ENCODE measurements around the gene SYNPO2. TPM values are rescaled to one million over a fixed set of nuclear protein-coding genes. Genes with fewer than 3 reads are reported as not detected.

SYNPO2 gene
- total and polyA plus RNA-seq, 10 of the 15 experiments (the other 5 are each of a cell fraction or from before 2014, with no cell fraction given): 0.04 to 0.34 (median 0.28) TPM

DNA sequence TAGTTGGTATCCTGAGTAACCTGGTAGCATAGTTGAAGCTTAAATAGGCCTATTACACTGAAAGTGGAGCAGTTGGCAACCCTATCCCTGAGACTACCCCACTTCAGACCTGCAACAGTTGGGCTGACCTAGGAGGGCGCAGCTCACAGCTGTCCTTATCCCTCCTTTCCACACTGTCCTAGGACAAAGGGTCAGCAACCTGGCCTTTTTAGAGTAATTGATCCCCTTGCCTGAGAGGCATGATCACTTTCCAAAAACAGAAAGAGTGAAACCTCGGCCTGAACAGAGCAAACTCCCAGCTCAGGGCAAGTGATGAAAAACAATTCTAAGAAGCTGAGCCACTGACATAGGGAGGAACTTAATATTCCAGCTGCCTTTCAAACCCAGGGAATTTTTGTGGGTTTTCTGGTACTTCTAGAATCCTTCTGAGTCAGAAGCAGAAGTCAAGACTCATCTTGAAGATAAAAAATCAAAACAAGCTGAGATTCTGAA lies 152.1 kb downstream of the SYNPO2 start:
- H3K27ac ChIP-seq (ENCODE audit: control insufficient read depth, insufficient read depth): no peak overlapping the region
- DNase-seq (ENCODE audit: low read depth, low spot score) (no peak), FAIRE-seq (no peak), ATAC-seq (no peak; the same call in 1 of the 3 replicates)
- intact Hi-C loops (cut with micrococcal nuclease; ENCODE audit: unreplicated experiment): loop anchor here (5.0 kb wide), 1 partner anchor 452 kb away; no protein-coding TSS in a partner anchor
- H3K27me3 ChIP-seq (replicated peaks in 1 of 2; ENCODE audit: control insufficient read depth in 2 of 2, insufficient read depth in 2 of 2, low read length in 1 of 2): peaks cover 0 to 2% of the 10 kb centered on the region in 2 experiments; a peak in 1 of 4 replicates
- no peaks in the 10 kb centered on the region for H3K9me3 ChIP-seq (replicated peaks; ENCODE audit: control insufficient read depth, insufficient read depth, low read length)
- WGBS (ENCODE audit: insufficient coverage, insufficient replicate concordance, low lambda C conversion rate, missing lambda C conversion rate): 45% methylated on average over 2 of the region's 2 CpGs
- H3K4me1 ChIP-seq (ENCODE audit: control insufficient read depth, insufficient read depth, low read length): peaks cover 6% of the 10 kb centered on the region; the same call in 1 of the 2 replicates
- no peak overlapping the region for H3K9ac ChIP-seq (ENCODE audit: control insufficient read depth, insufficient read depth, low read length)
- peak overlapping the region; percentile 41 for H2AFZ ChIP-seq (ENCODE audit: control insufficient read depth, low read depth, low read length)
- H3K4me2 ChIP-seq (ENCODE audit: control insufficient read depth, insufficient read depth): no peak overlapping the region; the same call in 1 of the 2 replicates
- in situ Hi-C loops (cut with MboI): loop anchor here (5.0 to 10.0 kb wide), 2 partner anchors 262 to 454 kb away; a partner anchor contains a TSS
- POLR2A ChIA-PET: no interaction called here
- no peaks in the 10 kb centered on the region for H3K36me3 ChIP-seq (ENCODE audit: control insufficient read depth in 2 of 2, insufficient read depth in 2 of 2, low read length in 1 of 2)
- BruUV-seq (replicated peaks): no TSS peak
- CTCF ChIA-PET: interaction anchor here (0.6 to 4.0 kb wide), 23 partner anchors 10 to 587 kb away, joined by 3 to 28 read pairs (median 4); a partner anchor contains a TSS
- RAD21 ChIA-PET (ENCODE audit: unreplicated experiment): interaction anchor here (0.8 to 2.8 kb wide), 8 partner anchors 11 to 588 kb away, joined by 3 to 9 read pairs (median 4); partner anchors contain the start of gene PDE5A
- SMC1A ChIA-PET (ENCODE audit: uncharacterized antibody, unreplicated experiment): interaction anchor here (1.0 to 1.6 kb wide), 7 partner anchors 11 to 453 kb away, joined by 3 to 7 read pairs (median 4); no protein-coding TSS in a partner anchor
- TF ChIP-seq MEF2B (IDR thresholded peaks at IDR 0.05; ENCODE audit: partially characterized antibody, poor library complexity, severe bottlenecking) (no peak), RUNX3 (IDR thresholded peaks at IDR 0.05; ENCODE audit: low read length) (peak; percentile 64), JUNB (IDR thresholded peaks at IDR 0.05) (peak; percentile 48)
- H4K20me1 ChIP-seq (ENCODE audit: control insufficient read depth, insufficient read depth): no peaks in the 10 kb centered on the region
- H3K79me2 ChIP-seq (ENCODE audit: control insufficient read depth, insufficient read depth, low read length): no peaks in the 10 kb centered on the region
- H3K4me3 ChIP-seq: no peak overlapping the region

DNA sequence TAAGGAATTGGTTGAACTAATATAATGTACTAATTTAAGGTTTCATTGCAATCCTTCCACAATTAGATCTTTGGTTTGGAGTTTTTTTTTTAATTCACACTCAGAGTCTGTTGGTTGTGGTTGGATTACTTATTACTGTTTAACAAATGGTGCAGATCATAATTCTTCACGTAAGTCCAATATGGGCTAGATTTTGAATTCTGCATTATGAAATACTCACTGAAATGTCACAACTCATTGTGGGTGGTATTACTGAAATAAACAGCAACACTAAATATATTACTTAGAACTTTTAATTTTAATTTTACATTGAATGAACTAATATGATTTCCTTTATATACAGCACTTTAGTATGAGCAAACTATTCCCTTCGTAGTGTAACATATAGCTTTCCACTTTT lies 152.7 kb downstream of the SYNPO2 start:
- Histone ChIP-seq H3K4me1 (ENCODE audit: control insufficient read depth, insufficient read depth, low read length) (peaks cover 6% of the 10 kb centered on the region; the same call in 1 of the 2 replicates), H3K27ac (ENCODE audit: control insufficient read depth, insufficient read depth) (no peak overlapping the region), H3K4me2 (ENCODE audit: control insufficient read depth, insufficient read depth) (no peak overlapping the region), H3K4me3 (no peak overlapping the region), H4K20me1 (ENCODE audit: control insufficient read depth, insufficient read depth) (no peaks in the 10 kb centered on the region), H3K9ac (ENCODE audit: control insufficient read depth, insufficient read depth, low read length) (no peak overlapping the region), H3K79me2 (ENCODE audit: control insufficient read depth, insufficient read depth, low read length) (no peaks in the 10 kb centered on the region), H3K36me3 (ENCODE audit: control insufficient read depth in 2 of 2, insufficient read depth in 2 of 2, low read length in 1 of 2) (no peaks in the 10 kb centered on the region), H3K27me3 (replicated peaks in 1 of 2; ENCODE audit: control insufficient read depth in 2 of 2, insufficient read depth in 2 of 2, low read length in 1 of 2) (peaks cover 0 to 2% of the 10 kb centered on the region in 2 experiments; a peak in 1 of 4 replicates), H2AFZ (ENCODE audit: control insufficient read depth, low read depth, low read length) (no peak overlapping the region), H3K9me3 (replicated peaks; ENCODE audit: control insufficient read depth, insufficient read depth, low read length) (no peaks in the 10 kb centered on the region)
- intact Hi-C loops (cut with micrococcal nuclease; ENCODE audit: unreplicated experiment): loop anchor here (5.0 kb wide), 1 partner anchor 451 kb away; no protein-coding TSS in a partner anchor
- TF ChIP-seq, protein P1, sequence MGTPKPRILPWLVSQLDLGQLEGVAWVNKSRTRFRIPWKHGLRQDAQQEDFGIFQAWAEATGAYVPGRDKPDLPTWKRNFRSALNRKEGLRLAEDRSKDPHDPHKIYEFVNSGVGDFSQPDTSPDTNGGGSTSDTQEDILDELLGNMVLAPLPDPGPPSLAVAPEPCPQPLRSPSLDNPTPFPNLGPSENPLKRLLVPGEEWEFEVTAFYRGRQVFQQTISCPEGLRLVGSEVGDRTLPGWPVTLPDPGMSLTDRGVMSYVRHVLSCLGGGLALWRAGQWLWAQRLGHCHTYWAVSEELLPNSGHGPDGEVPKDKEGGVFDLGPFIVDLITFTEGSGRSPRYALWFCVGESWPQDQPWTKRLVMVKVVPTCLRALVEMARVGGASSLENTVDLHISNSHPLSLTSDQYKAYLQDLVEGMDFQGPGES (IDR thresholded peaks at IDR 0.05): no peak
- TF ChIP-seq BHLHE40 (IDR thresholded peaks at IDR 0.05; ENCODE audit: borderline replicate concordance in 1 of 2, low read depth in 2 of 2, low read length in 1 of 2) (no peak), NBN (IDR thresholded peaks at IDR 0.05) (no peak), SMAD1 (IDR thresholded peaks at IDR 0.05; ENCODE audit: low read depth, partially characterized antibody) (no peak), ZNF207 (IDR thresholded peaks at IDR 0.05; ENCODE audit: borderline replicate concordance) (no peak), ZZZ3 (IDR thresholded peaks at IDR 0.05; ENCODE audit: control insufficient read depth, insufficient read length, low read depth) (no peak), CHD4 (IDR thresholded peaks at IDR 0.05) (no peak)
- ChIA-PET RAD21 (ENCODE audit: unreplicated experiment) (interaction anchor here (0.8 to 2.8 kb wide), 6 partner anchors 53 to 452 kb away, joined by 3 to 9 read pairs (median 4); no protein-coding TSS in a partner anchor), POLR2A (no interaction called here), CTCF (interaction anchor here (0.7 to 4.0 kb wide), 19 partner anchors 11 to 587 kb away, joined by 3 to 28 read pairs (median 4); a partner anchor contains a TSS), SMC1A (ENCODE audit: uncharacterized antibody, unreplicated experiment) (interaction anchor here (1.0 to 1.6 kb wide), 5 partner anchors 10 to 452 kb away, joined by 3 to 7 read pairs (median 5); no protein-coding TSS in a partner anchor)
- ATAC-seq: no peak
- BruUV-seq (replicated peaks): no TSS peak
- FAIRE-seq: no peak
- WGBS (ENCODE audit: insufficient coverage, insufficient replicate concordance, low lambda C conversion rate, missing lambda C conversion rate): 97% methylated on average over 2 of the region's 2 CpGs
- in situ Hi-C loops (cut with MboI): loop anchor here (5.0 to 10.0 kb wide), 2 partner anchors 261 to 453 kb away; a partner anchor contains a TSS
- DNase-seq (ENCODE audit: low read depth, low spot score): no peak

All from GM12878 (cell line).